Measurements from ENCODE around the gene ACP1.

GRCh38 chr2:271917-272316, 7.2 kb downstream of the ACP1 start:
- TF ChIP-seq CTCF (IDR thresholded peaks at IDR 0.05) (no peak), ZFX (IDR thresholded peaks at IDR 0.05; ENCODE audit: borderline replicate concordance) (no peak)

Measured in 22Rv1 (cell line).